HAP-1 (cell line): ENCODE results near the gene GALNT7.
"Not testable (repeated sequence)": the region's sequence is repeated elsewhere in the genome, so short reads cannot be mapped to it uniquely, and the experiment has no call there.

Experiments
- DNase-seq, 2 experiments: peaks; one replicate each; pipeline ENCODE4 v3.0.0-alpha.2; 2016 to 2020; ENCODE audit warnings: low spot score in 2 of 2
- H3K27me3 ChIP-seq: fragments of 250-450 bp; sonication (Bioruptor Pico); 2 replicates; pipeline ENCODE4 v1.5.1; 2020; ENCODE audit warnings: low read depth, mild to moderate bottlenecking, moderate library complexity
- H3K36me3 ChIP-seq: fragments of 250-450 bp; sonication (Bioruptor Pico); replicated peaks from 2 replicates; pipeline ENCODE4 v1.5.1; 2020; ENCODE audit warnings: mild to moderate bottlenecking
- H3K4me1 ChIP-seq: fragments of 250-450 bp; sonication (Bioruptor Pico); 2 replicates; pipeline ENCODE4 v1.5.1; 2020; ENCODE audit warnings: mild to moderate bottlenecking
- H3K4me3 ChIP-seq: fragments of 250-450 bp; sonication (Bioruptor Pico); 2 replicates; pipeline ENCODE4 v1.5.1; 2020; ENCODE audit warnings: mild to moderate bottlenecking, moderate library complexity
- H3K9me3 ChIP-seq: fragments of 250-450 bp; sonication (Bioruptor Pico); 2 replicates; pipeline ENCODE4 v1.5.1; 2020; ENCODE audit warnings: mild to moderate bottlenecking, moderate library complexity
- in situ Hi-C: fragments of 300-500 bp; cut with MboI; formaldehyde crosslinking; loops from 3 replicates; pipeline ENCODE4 v1.14.3; 2020; ENCODE audit warnings: low sequenced_read_pairs, inconsistent platforms, mixed read lengths

Gene GALNT7

GRCh38 chr4:173217075-173217474 is 48.5 kb downstream of the GALNT7 start:
- Histone ChIP-seq H3K4me3 (no peak overlapping the region), H3K9me3 (no peaks in the 10 kb centered on the region), H3K36me3 (no peaks in the 10 kb centered on the region), H3K4me1 (peaks cover 4% of the 10 kb centered on the region), H3K27me3 (no peaks in the 10 kb centered on the region)
- no peak for DNase-seq
- in situ Hi-C loops, result no loop called here

- DNase-seq, result no peak
- Histone ChIP-seq H3K27me3 (no peaks in the 10 kb centered on the region), H3K9me3 (no peaks in the 10 kb centered on the region), H3K36me3 (no peaks in the 10 kb centered on the region), H3K4me1 (peaks cover 4% of the 10 kb centered on the region), H3K4me3 (no peak overlapping the region)
- in situ Hi-C loops, result no loop called here
Measured at GRCh38 chr4:173217727-173218126, 49.1 kb downstream of the GALNT7 start.

- no peak overlapping the region for H3K4me3 ChIP-seq
- H3K36me3 ChIP-seq, result no peaks in the 10 kb centered on the region
- H3K9me3 ChIP-seq, result no peaks in the 10 kb centered on the region
- no peak for DNase-seq
- in situ Hi-C loops, result no loop called here
- H3K4me1 ChIP-seq, result peaks cover 4% of the 10 kb centered on the region
- H3K27me3 ChIP-seq, result no peaks in the 10 kb centered on the region
Measured at GRCh38 chr4:173218411-173219125, 50.0 kb downstream of the GALNT7 start.

- H3K4me1 ChIP-seq, DNase-seq, H3K4me3 ChIP-seq: not testable (repeated sequence)
Measured at GRCh38 chr4:173219126-173219437, 50.5 kb downstream of the GALNT7 start.

GRCh38 chr4:173223743-173224142 is 55.1 kb downstream of the GALNT7 start:
- no peak overlapping the region for H3K4me3 ChIP-seq
- H3K4me1 ChIP-seq, result no peaks in the 10 kb centered on the region
- H3K36me3 ChIP-seq, result no peaks in the 10 kb centered on the region
- DNase-seq, result no peak
- H3K9me3 ChIP-seq, result no peaks in the 10 kb centered on the region
- in situ Hi-C loops, result no loop called here
- no peaks in the 10 kb centered on the region for H3K27me3 ChIP-seq

More at GRCh38 chr4:173219126-173219437, 50.5 kb downstream of the GALNT7 start:
- H3K9me3 ChIP-seq, H3K36me3 ChIP-seq, in situ Hi-C loops, H3K27me3 ChIP-seq: not testable (repeated sequence)

- no peak for DNase-seq
- Histone ChIP-seq H3K4me1 (no peaks in the 10 kb centered on the region), H3K4me3 (no peak overlapping the region), H3K36me3 (no peaks in the 10 kb centered on the region), H3K27me3 (no peaks in the 10 kb centered on the region), H3K9me3 (no peaks in the 10 kb centered on the region)
- in situ Hi-C loops, result no loop called here
Measured at GRCh38 chr4:173226401-173226888, 57.8 kb downstream of the GALNT7 start.

- Histone ChIP-seq H3K27me3 (no peaks in the 10 kb centered on the region), H3K4me1 (no peaks in the 10 kb centered on the region), H3K36me3 (no peaks in the 10 kb centered on the region), H3K4me3 (no peak overlapping the region), H3K9me3 (no peaks in the 10 kb centered on the region)
- no peak for DNase-seq
- in situ Hi-C loops, result no loop called here
Measured at GRCh38 chr4:173227756-173228155, 59.1 kb downstream of the GALNT7 start.

GRCh38 chr4:173230062-173230461 is 61.5 kb downstream of the GALNT7 start:
- DNase-seq, result no peak
- no peak overlapping the region for H3K4me3 ChIP-seq
- H3K36me3 ChIP-seq, result no peaks in the 10 kb centered on the region
- in situ Hi-C loops, result no loop called here
- H3K27me3 ChIP-seq, result no peaks in the 10 kb centered on the region
- H3K9me3 ChIP-seq, result no peaks in the 10 kb centered on the region
- H3K4me1 ChIP-seq, result no peaks in the 10 kb centered on the region

- H3K4me1 ChIP-seq, result peaks cover 6% of the 10 kb centered on the region
- H3K36me3 ChIP-seq, result no peaks in the 10 kb centered on the region
- in situ Hi-C loops, result no loop called here
- no peaks in the 10 kb centered on the region for H3K27me3 ChIP-seq
- DNase-seq, result no peak
- no peak overlapping the region for H3K4me3 ChIP-seq
- no peaks in the 10 kb centered on the region for H3K9me3 ChIP-seq
Measured at GRCh38 chr4:173231916-173232315, 63.3 kb downstream of the GALNT7 start.

GRCh38 chr4:173233857-173234256 is 65.2 kb downstream of the GALNT7 start:
- H3K4me1 ChIP-seq, result peaks cover 20% of the 10 kb centered on the region
- no peaks in the 10 kb centered on the region for H3K9me3 ChIP-seq
- no peaks in the 10 kb centered on the region for H3K36me3 ChIP-seq
- in situ Hi-C loops, result no loop called here
- DNase-seq, result no peak
- no peak overlapping the region for H3K4me3 ChIP-seq
- H3K27me3 ChIP-seq, result no peaks in the 10 kb centered on the region

- H3K27me3 ChIP-seq, result no peaks in the 10 kb centered on the region
- DNase-seq, result no peak
- in situ Hi-C loops, result no loop called here
- no peak overlapping the region for H3K4me3 ChIP-seq
- no peaks in the 10 kb centered on the region for H3K36me3 ChIP-seq
- peaks cover 20% of the 10 kb centered on the region for H3K4me1 ChIP-seq
- no peaks in the 10 kb centered on the region for H3K9me3 ChIP-seq
Measured at GRCh38 chr4:173235050-173235449, 66.4 kb downstream of the GALNT7 start.

- H3K27me3 ChIP-seq, result no peaks in the 10 kb centered on the region
- no peak overlapping the region for H3K4me3 ChIP-seq
- no peaks in the 10 kb centered on the region for H3K9me3 ChIP-seq
- no peaks in the 10 kb centered on the region for H3K36me3 ChIP-seq
- in situ Hi-C loops, result no loop called here
- DNase-seq, result no peak
- H3K4me1 ChIP-seq, result peaks cover 20% of the 10 kb centered on the region
Measured at GRCh38 chr4:173236301-173236700, 67.7 kb downstream of the GALNT7 start.

GRCh38 chr4:173237152-173237551 is 68.5 kb downstream of the GALNT7 start:
- Histone ChIP-seq H3K4me3 (no peak overlapping the region), H3K36me3 (no peaks in the 10 kb centered on the region), H3K27me3 (no peaks in the 10 kb centered on the region), H3K4me1 (peaks cover 20% of the 10 kb centered on the region), H3K9me3 (no peaks in the 10 kb centered on the region)
- in situ Hi-C loops, result no loop called here
- peak in 1 of 2 experiments; percentile 45 for DNase-seq

- Histone ChIP-seq H3K4me1 (peaks cover 20% of the 10 kb centered on the region), H3K27me3 (no peaks in the 10 kb centered on the region), H3K36me3 (no peaks in the 10 kb centered on the region), H3K4me3 (no peak overlapping the region), H3K9me3 (no peaks in the 10 kb centered on the region)
- in situ Hi-C loops, result no loop called here
- peak in 1 of 2 experiments; percentile 16 for DNase-seq
Measured at GRCh38 chr4:173237762-173238161, 69.2 kb downstream of the GALNT7 start.

- no peak for DNase-seq
- Histone ChIP-seq H3K4me3 (no peak overlapping the region), H3K9me3 (no peaks in the 10 kb centered on the region), H3K4me1 (peaks cover 20% of the 10 kb centered on the region), H3K36me3 (no peaks in the 10 kb centered on the region), H3K27me3 (no peaks in the 10 kb centered on the region)
- in situ Hi-C loops, result no loop called here
Measured at GRCh38 chr4:173240696-173241095, 72.1 kb downstream of the GALNT7 start.
